Measurements from ENCODE around the gene GREM1.

GRCh38 chr15:32698773-32699390 is 18.9 kb upstream of the GREM1 start:
- TF ChIP-seq POLR2A (IDR thresholded peaks at IDR 0.05) (no peak), CTCF (IDR thresholded peaks at IDR 0.05) (no peak)
